Astrocyte of the cerebellum (primary cell): ENCODE results near the gene SLC22A4.

Experiments used
- DNase-seq: peaks from one replicate; pipeline ENCODE4 v3.0.0-alpha.2; 2011; ENCODE audit warnings: low read depth
- H3K4me3 ChIP-seq: 2 replicates; pipeline ENCODE4 v1.5.1; 2011; ENCODE audit warnings: mild to moderate bottlenecking, low read depth, low read length, moderate library complexity
- CTCF ChIP-seq: IDR thresholded peaks from 2 replicates; pipeline ENCODE4 v1.5.1; 2012; ENCODE audit warnings: low read length, low read depth, moderate library complexity, mild to moderate bottlenecking; ENCODE audit errors: missing control alignments
- in situ Hi-C: cut with HindIII; loops from 2 replicates; pipeline ENCODE4 v1.10.0; 2017; ENCODE audit warnings: low sequenced_read_pairs

The SLC22A4 gene

GRCh38 chr5:132266836-132267160, 27.4 kb upstream of the SLC22A4 start:
- TF ChIP-seq CTCF, result no peak
- in situ Hi-C loops, result no loop called here
- DNase-seq, result no peak
- no peak overlapping the region for H3K4me3 ChIP-seq

DNA sequence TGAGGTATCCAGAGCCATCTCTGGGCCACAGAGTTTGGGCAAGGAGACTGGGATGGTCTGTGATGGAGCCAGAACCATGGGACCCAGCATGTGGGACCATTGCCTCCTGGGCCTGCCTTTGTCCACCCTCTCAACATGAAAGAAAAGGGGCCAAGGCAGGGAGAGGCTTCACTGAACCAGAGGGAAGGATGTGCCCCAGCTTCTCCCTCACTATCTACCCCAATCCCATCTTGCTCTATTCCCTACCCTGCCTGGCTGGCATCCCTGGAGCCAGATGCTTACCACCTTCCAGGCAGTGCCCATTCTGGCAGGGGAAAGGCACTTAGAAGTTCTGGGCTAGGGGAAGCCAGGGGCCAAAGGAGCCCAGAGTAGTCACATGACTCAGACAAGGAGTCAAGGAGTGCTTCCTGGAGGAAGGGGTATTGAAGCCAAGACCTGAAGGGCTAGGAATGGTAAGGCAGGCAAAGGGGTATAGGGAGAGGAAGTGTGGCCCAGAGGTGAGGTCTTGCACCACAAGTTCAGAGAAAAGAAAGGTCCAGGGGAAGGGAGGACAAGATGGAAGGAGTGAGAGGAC, 26.9 kb upstream of the SLC22A4 start:
- no peak overlapping the region for H3K4me3 ChIP-seq
- TF ChIP-seq CTCF, result no peak
- in situ Hi-C loops, result no loop called here
- DNase-seq, result no peak

DNA sequence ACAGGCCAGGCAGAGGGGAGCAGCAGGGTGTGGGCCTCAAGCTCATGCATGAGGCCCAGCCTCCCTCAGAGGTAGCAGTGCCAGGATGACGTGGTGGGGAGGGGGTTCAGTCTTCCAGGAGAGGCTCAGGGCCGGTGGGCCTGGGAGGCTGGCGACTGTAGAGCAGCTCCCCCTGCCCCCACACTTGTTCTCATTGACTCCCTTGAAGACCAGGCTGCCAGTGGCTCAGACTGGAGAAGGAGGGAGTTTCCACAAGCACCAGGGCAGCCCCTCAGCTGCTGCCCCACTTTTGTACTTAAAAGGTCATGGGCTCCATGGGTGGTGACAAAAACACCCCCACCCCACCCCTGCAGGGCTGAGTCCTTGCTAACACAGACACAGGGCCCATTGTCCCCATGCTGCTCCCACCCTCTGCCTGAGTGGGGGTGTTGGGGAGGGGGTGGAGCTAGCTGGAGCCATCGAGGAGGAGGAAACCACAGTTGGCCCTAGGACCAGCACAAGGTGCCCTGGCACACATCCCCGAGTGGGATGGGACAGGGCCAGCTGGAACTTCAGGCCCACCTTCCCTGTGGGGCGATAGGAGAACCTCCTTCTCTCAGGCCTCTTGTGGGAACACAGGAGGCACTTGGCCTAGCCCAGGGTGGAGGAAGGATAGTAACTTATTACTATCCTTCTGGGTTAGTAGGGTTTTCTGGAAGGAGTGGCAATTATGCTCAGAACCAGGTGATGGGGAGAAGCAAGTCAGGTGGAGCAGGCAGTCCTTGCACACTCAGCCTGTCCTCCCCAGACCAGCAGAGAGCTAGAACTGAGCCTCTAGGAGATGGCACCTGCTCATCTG, 26.0 kb upstream of the SLC22A4 start:
- in situ Hi-C loops, result no loop called here
- no peak overlapping the region for H3K4me3 ChIP-seq
- DNase-seq, result no peak
- no peak for TF ChIP-seq CTCF

GRCh38 chr5:132268769-132269551, 25.2 kb upstream of the SLC22A4 start:
- DNase-seq, result no peak
- TF ChIP-seq CTCF, result no peak
- in situ Hi-C loops, result no loop called here
- H3K4me3 ChIP-seq, result no peak overlapping the region

DNA sequence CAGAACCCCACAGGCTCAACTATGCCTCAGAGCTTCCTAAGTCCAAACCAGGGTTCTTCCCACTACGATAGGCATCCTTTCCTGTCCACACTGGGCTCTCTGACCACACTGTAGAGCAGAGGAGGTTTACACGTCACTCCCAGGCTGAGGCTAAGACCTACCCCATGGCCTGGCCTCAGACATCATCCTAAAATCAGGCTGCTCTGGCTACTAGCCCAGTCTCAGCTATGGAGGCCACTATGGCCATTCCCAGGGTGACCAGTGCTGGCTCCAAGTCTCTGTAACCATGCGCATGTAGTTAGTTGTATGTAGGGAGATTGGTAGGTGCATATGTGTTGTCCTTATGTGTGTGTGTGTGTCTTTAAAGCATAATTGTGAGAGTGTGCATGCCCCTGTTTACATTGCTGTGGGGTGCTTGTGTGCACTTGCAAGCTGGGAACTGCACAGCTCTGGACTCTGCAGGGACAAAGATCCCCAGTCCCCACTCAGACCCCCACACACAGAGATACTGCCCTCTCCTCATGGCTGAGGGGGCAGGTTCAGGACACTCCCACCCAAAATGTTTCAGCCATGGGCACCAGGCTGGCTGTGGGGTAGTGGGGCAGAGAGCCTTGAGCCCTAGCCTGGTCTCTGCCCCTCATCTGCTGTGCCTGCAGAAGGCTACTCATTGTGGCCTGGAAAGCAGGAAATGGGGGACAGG, 24.4 kb upstream of the SLC22A4 start:
- DNase-seq, result no peak
- in situ Hi-C loops, result no loop called here
- TF ChIP-seq CTCF, result no peak
- no peak overlapping the region for H3K4me3 ChIP-seq

- in situ Hi-C loops, result no loop called here
- no peak for DNase-seq
- H3K4me3 ChIP-seq, result no peak overlapping the region
- no peak for TF ChIP-seq CTCF
Observed at GRCh38 chr5:132270335-132270665, 23.9 kb upstream of the SLC22A4 start.
